HepG2 (cell line): ENCODE data around the gene KLC4. TPM values are rescaled to one million over a fixed set of nuclear protein-coding genes. Genes with fewer than 3 reads are reported as not detected.

Experiments
- BRCA1 ChIP-seq: sonication (generic); formaldehyde crosslinking; IDR thresholded peaks from 2 replicates; pipeline ENCODE4 v1.4.0; 2020; ENCODE audit warnings: missing genetic modification reagents
- EEA1 ChIP-seq: sonication (generic); formaldehyde crosslinking; IDR thresholded peaks from 2 replicates; pipeline ENCODE4 v1.5.1; 2020; ENCODE audit warnings: mild to moderate bottlenecking, missing genetic modification reagents, borderline replicate concordance
- MEIS2 ChIP-seq: sonication (generic); formaldehyde crosslinking; IDR thresholded peaks from 2 replicates; pipeline ENCODE4 v1.9.0; 2021; ENCODE audit warnings: mild to moderate bottlenecking, missing genetic modification reagents
- PCBP2 ChIP-seq: fragments of 200-400 bp; formaldehyde crosslinking; optimal IDR thresholded peaks from 2 replicates; pipeline ENCODE3; 2018; ENCODE audit warnings: low read length, low read depth; ENCODE audit not compliant: poor library complexity, severe bottlenecking
- RBAK ChIP-seq: sonication (generic); formaldehyde crosslinking; IDR thresholded peaks from 2 replicates; pipeline ENCODE4 v1.5.1; 2020; ENCODE audit warnings: mild to moderate bottlenecking, missing genetic modification reagents
- RFX5 ChIP-seq: IDR thresholded peaks from 2 replicates; pipeline ENCODE4 v1.6.1; 2011; ENCODE audit warnings: low read depth, low read length, improper control_type of control experiment
- RXRB ChIP-seq: IDR thresholded peaks from 2 replicates; pipeline ENCODE4 v1.6.1; 2016; ENCODE audit warnings: borderline replicate concordance, missing genetic modification reagents, missing compliant biosample characterization
- SMAD9 ChIP-seq: sonication (generic); formaldehyde crosslinking; IDR thresholded peaks from 2 replicates; pipeline ENCODE4 v1.5.1; 2020; ENCODE audit warnings: mild to moderate bottlenecking, missing genetic modification reagents
- SOX6 ChIP-seq, 2 experiments: fragments of 450-650 bp in 1 of 2; sonication (generic) in 1 of 2; formaldehyde crosslinking in 1 of 2; IDR thresholded peaks; 2 replicates each; pipeline versions ENCODE4 v1.4.0 to v1.6.1; 2017 to 2020; ENCODE audit warnings: antibody characterized with exemption in 1 of 2, mild to moderate bottlenecking in 1 of 2, missing genetic modification reagents in 1 of 2
- ZBTB26 ChIP-seq: IDR thresholded peaks from 2 replicates; pipeline ENCODE4 v1.6.1; 2016; ENCODE audit warnings: missing compliant biosample characterization, missing genetic modification reagents, borderline replicate concordance
- ZFP90 ChIP-seq: sonication (generic); formaldehyde crosslinking; IDR thresholded peaks from 2 replicates; pipeline ENCODE4 v1.8.0; 2022; ENCODE audit warnings: missing genetic modification reagents, mild to moderate bottlenecking, inconsistent platforms, borderline replicate concordance
- ZNF10 ChIP-seq: sonication (generic); formaldehyde crosslinking; IDR thresholded peaks from 2 replicates; pipeline ENCODE4 v1.4.0; 2020; ENCODE audit warnings: mild to moderate bottlenecking, low read depth, missing genetic modification reagents, borderline replicate concordance
- ZNF121 ChIP-seq: sonication (generic); formaldehyde crosslinking; IDR thresholded peaks from 2 replicates; pipeline ENCODE4 v1.5.0; 2020; ENCODE audit warnings: mild to moderate bottlenecking, missing genetic modification reagents
- ZNF143 ChIP-seq: sonication (generic); formaldehyde crosslinking; IDR thresholded peaks from 2 replicates; pipeline ENCODE4 v1.4.0; 2020; ENCODE audit warnings: missing genetic modification reagents
- ZNF451 ChIP-seq: sonication (generic); formaldehyde crosslinking; IDR thresholded peaks from 2 replicates; pipeline ENCODE4 v1.5.0; 2020; ENCODE audit warnings: mild to moderate bottlenecking, missing genetic modification reagents
- ZNF879 ChIP-seq: sonication (generic); formaldehyde crosslinking; IDR thresholded peaks from 2 replicates; pipeline ENCODE4 v1.8.1; 2023; ENCODE audit warnings: missing genetic modification reagents
- ZSCAN25 ChIP-seq: sonication (generic); formaldehyde crosslinking; IDR thresholded peaks from 2 replicates; pipeline ENCODE4 v1.8.0; 2022; ENCODE audit warnings: mild to moderate bottlenecking, missing genetic modification reagents
- polyA plus RNA-seq, 8 experiments: library from polyadenylated mRNA; depleted of rRNA in 3 of 8; stranded (reverse) in 7 of 8; unstranded in 1 of 8; fragments of >200 nt; fragmentation: Illumina TruSeq in 4 of 8; extraction: Trizol in 4 of 8; gene quantifications; 2 replicates each; pipeline versions ENCODE4 v1.2.1 to v1.2.3, GENCODE V29; 2011 to 2016; ENCODE audit warnings: low read depth in 4 of 8, missing spikeins in 1 of 8, mixed read lengths in 1 of 8; ENCODE audit not compliant: insufficient read depth in 1 of 8
- total RNA-seq, 5 experiments: library from RNA; depleted of rRNA; stranded (reverse); fragments of >200 nt; fragmentation: Illumina TruSeq; extraction: Trizol; gene quantifications; 2 replicates each; pipeline ENCODE4 v1.2.3, GENCODE V29; 2016; ENCODE audit warnings: low read depth in 1 of 5
- TF ChIP-seq, protein P1 (sequence below): sonication (generic); formaldehyde crosslinking; IDR thresholded peaks from 2 replicates; pipeline ENCODE4 v1.8.0; 2022; ENCODE audit warnings: mild to moderate bottlenecking, missing genetic modification reagents, moderate library complexity
- TF ChIP-seq, protein P2 (sequence below): sonication (generic); formaldehyde crosslinking; IDR thresholded peaks from 2 replicates; pipeline ENCODE4 v1.4.0; 2020; ENCODE audit warnings: missing genetic modification reagents

KLC4 gene
- total and polyA plus RNA-seq, 2 of the 13 experiments (the other 11 are each of a cell fraction or from before 2014, with no cell fraction given): 45.4 to 70.4 TPM

DNA sequence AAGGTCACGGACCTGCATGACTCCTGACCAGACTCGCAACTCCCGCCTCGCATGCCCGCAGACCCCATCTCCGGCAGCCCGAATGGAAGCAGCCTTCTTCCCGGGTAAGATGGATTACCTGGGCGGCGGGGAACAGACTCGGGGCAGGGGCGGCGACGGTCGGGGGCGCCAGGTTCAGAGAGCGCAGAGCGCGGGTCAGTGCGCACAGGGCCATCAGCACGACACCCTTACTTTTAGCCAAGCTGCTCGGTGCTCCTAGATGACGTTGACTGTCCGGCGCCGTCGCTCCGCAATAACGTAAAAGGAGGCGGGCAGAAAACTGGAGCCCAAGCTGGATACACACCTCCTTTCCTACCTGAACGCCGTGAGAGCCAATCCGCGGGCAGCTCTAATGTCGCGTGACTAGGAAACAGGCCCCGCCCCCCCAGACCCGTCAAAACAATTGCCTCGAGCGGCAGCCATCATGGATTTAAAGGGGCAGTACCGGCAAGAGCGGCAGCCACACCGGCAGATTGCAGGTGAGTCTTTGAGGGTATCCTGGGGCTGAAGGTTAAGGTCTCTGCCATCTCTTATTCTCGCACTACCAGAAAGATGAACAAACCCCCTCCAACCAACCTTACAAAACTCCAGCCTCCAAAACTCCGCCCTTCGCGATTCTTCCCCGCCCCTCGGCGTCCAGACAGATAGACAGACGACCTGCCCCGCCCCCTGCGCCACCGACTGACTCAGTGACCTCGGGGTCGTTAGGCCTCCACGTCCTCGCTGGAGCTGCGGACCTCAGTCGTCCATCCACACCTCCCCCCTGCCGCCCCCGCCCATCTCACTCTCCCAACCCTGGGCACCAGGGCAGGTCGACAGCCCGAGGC lies at the start of gene KLC4, which contains the start of gene MRPL2 (continued):
- TF ChIP-seq, protein P1, sequence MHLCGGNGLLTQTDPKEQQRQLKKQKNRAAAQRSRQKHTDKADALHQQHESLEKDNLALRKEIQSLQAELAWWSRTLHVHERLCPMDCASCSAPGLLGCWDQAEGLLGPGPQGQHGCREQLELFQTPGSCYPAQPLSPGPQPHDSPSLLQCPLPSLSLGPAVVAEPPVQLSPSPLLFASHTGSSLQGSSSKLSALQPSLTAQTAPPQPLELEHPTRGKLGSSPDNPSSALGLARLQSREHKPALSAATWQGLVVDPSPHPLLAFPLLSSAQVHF (CRISPR knock-in tag): no peak
- TF ChIP-seq ZNF879 (CRISPR knock-in tag): no peak
- TF ChIP-seq SOX6 (IDR thresholded peaks at IDR 0.05): no peak
- peak; percentile 52 for TF ChIP-seq SOX6 (CRISPR knock-in tag; IDR thresholded peaks at IDR 0.05)
- peak; percentile 91; the same call in 1 of the 2 replicates for TF ChIP-seq EEA1 (CRISPR knock-in tag)
- TF ChIP-seq, protein P2, sequence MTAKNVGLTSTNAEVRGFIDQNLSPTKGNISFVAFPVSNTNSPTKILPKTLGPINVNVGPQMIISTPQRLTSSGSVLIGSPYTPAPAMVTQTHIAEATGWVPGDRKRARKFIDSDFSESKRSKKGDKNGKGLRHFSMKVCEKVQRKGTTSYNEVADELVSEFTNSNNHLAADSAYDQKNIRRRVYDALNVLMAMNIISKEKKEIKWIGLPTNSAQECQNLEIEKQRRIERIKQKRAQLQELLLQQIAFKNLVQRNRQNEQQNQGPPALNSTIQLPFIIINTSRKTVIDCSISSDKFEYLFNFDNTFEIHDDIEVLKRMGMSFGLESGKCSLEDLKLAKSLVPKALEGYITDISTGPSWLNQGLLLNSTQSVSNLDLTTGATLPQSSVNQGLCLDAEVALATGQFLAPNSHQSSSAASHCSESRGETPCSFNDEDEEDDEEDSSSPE (CRISPR knock-in tag): peak; percentile 56; the same call in 1 of the 2 replicates
- no peak for TF ChIP-seq PCBP2
- no peak for TF ChIP-seq ZSCAN25 (CRISPR knock-in tag)
- TF ChIP-seq ZFP90 (CRISPR knock-in tag): no peak
- TF ChIP-seq MEIS2 (CRISPR knock-in tag): peak; percentile 55; the same call in 1 of the 2 replicates
- TF ChIP-seq ZNF143 (CRISPR knock-in tag): peak; percentile 34
- TF ChIP-seq RXRB (CRISPR knock-in tag): no peak
- TF ChIP-seq BRCA1 (CRISPR knock-in tag): peak; percentile 16; the same call in 1 of the 2 replicates
- TF ChIP-seq ZBTB26 (CRISPR knock-in tag): no peak
- TF ChIP-seq ZNF121 (CRISPR knock-in tag): peak; percentile 82
- TF ChIP-seq ZNF451 (CRISPR knock-in tag): no peak; the same call in 1 of the 2 replicates
- 0 out of 2 replicates have a peak, but pooled peaks have one; percentile 29 for TF ChIP-seq RBAK (CRISPR knock-in tag)
- peak; percentile 83; the same call in 1 of the 2 replicates for TF ChIP-seq SMAD9 (CRISPR knock-in tag)
- peak; percentile 71 for TF ChIP-seq RFX5
- no peak for TF ChIP-seq ZNF10 (CRISPR knock-in tag)
